HEK293 (cell line): ENCODE results near the gene PLA2G4B.

Experiments
- CTCF ChIA-PET: fragments of 350-600 bp; formaldehyde crosslinking; extraction: SDS; loops from one replicate; lab custom pipeline; 2021; ENCODE audit warnings: antibody characterized with exemption; lab: Yijun Ruan, JAX
- POLR2A ChIA-PET: fragments of 300-600 bp; formaldehyde crosslinking; extraction: SDS; loops from one replicate; lab custom pipeline; 2020; ENCODE audit warnings: antibody characterized with exemption, inconsistent platforms; lab: Yijun Ruan, JAX
- H3K27ac ChIP-seq: fragments of 200-500 bp; sonication (Bioruptor generic); 2 replicates; pipeline ENCODE4 v1.5.1; 2014; ENCODE audit warnings: low read depth, low read length, control low read depth, inconsistent platforms; ENCODE audit errors: extremely low read depth
- H3K36me3 ChIP-seq, 2 experiments: fragments of 200-500 bp in 1 of 2; sonication (Bioruptor generic) in 1 of 2; 1 replicate in 1 of 2; 2 replicates in 1 of 2; pipeline ENCODE4 v1.5.1; 2014 to 2017; ENCODE audit warnings: inconsistent platforms in 2 of 2, low read length in 2 of 2; ENCODE audit not compliant: control insufficient read depth in 2 of 2, insufficient read depth in 1 of 2
- H3K4me1 ChIP-seq: fragments of 200-500 bp; sonication (Bioruptor generic); 2 replicates; pipeline ENCODE4 v1.5.1; 2014; ENCODE audit warnings: mild to moderate bottlenecking, low read length, inconsistent platforms; ENCODE audit not compliant: control insufficient read depth, insufficient read depth
- H3K4me3 ChIP-seq: 2 replicates; pipeline ENCODE4 v1.5.1; 2011; ENCODE audit warnings: low read depth, mild to moderate bottlenecking, control low read depth, low read length, moderate library complexity
- H3K9me3 ChIP-seq: fragments of 200-500 bp; sonication (Bioruptor generic); 2 replicates; pipeline ENCODE4 v1.5.1; 2014; ENCODE audit warnings: low read depth, low read length, inconsistent platforms; ENCODE audit not compliant: control insufficient read depth, insufficient read depth
- GFI1B ChIP-seq: fragments of 450-650 bp; formaldehyde crosslinking; IDR thresholded peaks from 2 replicates; pipeline ENCODE4 v1.5.1; 2016; ENCODE audit warnings: missing biosample characterization, missing genetic modification characterization
- IKZF3 ChIP-seq: fragments of 450-650 bp; IDR thresholded peaks from 2 replicates; pipeline ENCODE4 v1.5.0; 2018; ENCODE audit warnings: missing biosample characterization, mild to moderate bottlenecking, missing genetic modification characterization, moderate library complexity
- KLF9 ChIP-seq: fragments of 450-650 bp; formaldehyde crosslinking; IDR thresholded peaks from 2 replicates; pipeline ENCODE4 v1.5.1; 2016; ENCODE audit warnings: missing biosample characterization, missing genetic modification characterization, low read depth
- SCRT1 ChIP-seq: fragments of 450-650 bp; formaldehyde crosslinking; IDR thresholded peaks from 2 replicates; pipeline ENCODE4 v1.5.1; 2016; ENCODE audit warnings: missing biosample characterization, missing genetic modification characterization, borderline replicate concordance
- SP3 ChIP-seq: fragments of 450-650 bp; formaldehyde crosslinking; IDR thresholded peaks from 2 replicates; pipeline ENCODE4 v1.5.1; 2016; ENCODE audit warnings: missing biosample characterization, missing genetic modification characterization
- TCF7L2 ChIP-seq: IDR thresholded peaks from 2 replicates; pipeline ENCODE4 v1.6.1; 2011; ENCODE audit warnings: low read depth, mild to moderate bottlenecking, inconsistent platforms, low read length, moderate library complexity, borderline replicate concordance
- ZBTB1 ChIP-seq: fragments of 450-650 bp; formaldehyde crosslinking; IDR thresholded peaks from 2 replicates; pipeline ENCODE4 v1.5.1; 2016; ENCODE audit warnings: missing biosample characterization, missing genetic modification characterization
- ZBTB48 ChIP-seq: fragments of 450-650 bp; formaldehyde crosslinking; IDR thresholded peaks from 2 replicates; pipeline ENCODE4 v1.5.1; 2016; ENCODE audit warnings: missing biosample characterization, missing genetic modification characterization
- ZBTB7A ChIP-seq: fragments of 450-650 bp; formaldehyde crosslinking; IDR thresholded peaks from 2 replicates; pipeline ENCODE4 v1.5.1; 2016; ENCODE audit warnings: low read depth, missing biosample characterization, missing genetic modification characterization
- ZBTB8A ChIP-seq: fragments of 450-650 bp; formaldehyde crosslinking; IDR thresholded peaks from 2 replicates; pipeline ENCODE4 v1.5.1; 2016; ENCODE audit warnings: missing biosample characterization, missing genetic modification characterization
- ZFP69B ChIP-seq: fragments of 450-650 bp; formaldehyde crosslinking; IDR thresholded peaks from 2 replicates; pipeline ENCODE4 v1.5.1; 2016; ENCODE audit warnings: missing biosample characterization, missing genetic modification characterization
- ZNF10 ChIP-seq: fragments of 450-650 bp; formaldehyde crosslinking; IDR thresholded peaks from 2 replicates; pipeline ENCODE4 v1.5.1; 2017; ENCODE audit warnings: missing biosample characterization, missing genetic modification characterization
- ZNF112 ChIP-seq: fragments of 450-650 bp; formaldehyde crosslinking; IDR thresholded peaks from 2 replicates; pipeline ENCODE4 v1.5.0; 2017; ENCODE audit warnings: missing biosample characterization, missing genetic modification characterization
- ZNF114 ChIP-seq: fragments of 450-650 bp; formaldehyde crosslinking; IDR thresholded peaks from 2 replicates; pipeline ENCODE4 v1.5.0; 2017; ENCODE audit warnings: missing biosample characterization, missing genetic modification characterization
- ZNF157 ChIP-seq: fragments of 450-650 bp; formaldehyde crosslinking; IDR thresholded peaks from 2 replicates; pipeline ENCODE4 v1.5.1; 2016; ENCODE audit warnings: missing biosample characterization, missing genetic modification characterization
- ZNF175 ChIP-seq: fragments of 450-650 bp; formaldehyde crosslinking; IDR thresholded peaks from 2 replicates; pipeline ENCODE4 v1.5.1; 2016; ENCODE audit warnings: missing biosample characterization, missing genetic modification characterization
- ZNF211 ChIP-seq: fragments of 450-650 bp; formaldehyde crosslinking; IDR thresholded peaks from 2 replicates; pipeline ENCODE4 v1.5.1; 2016; ENCODE audit warnings: low read depth, missing biosample characterization, missing genetic modification characterization
- ZNF223 ChIP-seq: fragments of 450-650 bp; formaldehyde crosslinking; IDR thresholded peaks from 2 replicates; pipeline ENCODE4 v1.5.1; 2016; ENCODE audit warnings: missing biosample characterization, missing genetic modification characterization
- ZNF239 ChIP-seq: fragments of 450-650 bp; formaldehyde crosslinking; IDR thresholded peaks from 2 replicates; pipeline ENCODE4 v1.5.1; 2016; ENCODE audit warnings: missing biosample characterization, missing genetic modification characterization
- ZNF24 ChIP-seq: fragments of 450-650 bp; formaldehyde crosslinking; IDR thresholded peaks from 2 replicates; pipeline ENCODE4 v1.5.1; 2016; ENCODE audit warnings: missing biosample characterization, missing genetic modification characterization
- ZNF26 ChIP-seq: fragments of 450-650 bp; formaldehyde crosslinking; IDR thresholded peaks from 2 replicates; pipeline ENCODE4 v1.5.1; 2016; ENCODE audit warnings: missing biosample characterization, missing genetic modification characterization
- ZNF423 ChIP-seq: fragments of 450-650 bp; formaldehyde crosslinking; IDR thresholded peaks from 2 replicates; pipeline ENCODE4 v1.5.1; 2016; ENCODE audit warnings: missing biosample characterization, missing genetic modification characterization
- ZNF426 ChIP-seq: fragments of 450-650 bp; formaldehyde crosslinking; IDR thresholded peaks from 2 replicates; pipeline ENCODE4 v1.5.1; 2017; ENCODE audit warnings: missing biosample characterization, missing genetic modification characterization, mild to moderate bottlenecking, inconsistent platforms, moderate library complexity
- ZNF473 ChIP-seq: fragments of 450-650 bp; formaldehyde crosslinking; IDR thresholded peaks from 2 replicates; pipeline ENCODE4 v1.5.1; 2017; ENCODE audit warnings: missing biosample characterization, missing genetic modification characterization
- ZNF518A ChIP-seq: fragments of 450-650 bp; formaldehyde crosslinking; conservative IDR thresholded peaks from 2 replicates; pipeline ENCODE4 v1.5.1; 2016; ENCODE audit warnings: low read depth, missing biosample characterization, missing genetic modification characterization
- ZNF549 ChIP-seq: fragments of 450-650 bp; IDR thresholded peaks from 2 replicates; pipeline ENCODE4 v1.5.1; 2018; ENCODE audit warnings: missing biosample characterization, missing genetic modification characterization, mild to moderate bottlenecking, inconsistent platforms, moderate library complexity
- ZNF639 ChIP-seq: fragments of 450-650 bp; formaldehyde crosslinking; IDR thresholded peaks from 2 replicates; pipeline ENCODE4 v1.5.1; 2016; ENCODE audit warnings: missing biosample characterization, missing genetic modification characterization
- ZNF701 ChIP-seq: fragments of 450-650 bp; formaldehyde crosslinking; IDR thresholded peaks from 2 replicates; pipeline ENCODE4 v1.5.1; 2016; ENCODE audit warnings: missing biosample characterization, missing genetic modification characterization
- ZNF747 ChIP-seq: fragments of 450-650 bp; formaldehyde crosslinking; IDR thresholded peaks from 2 replicates; pipeline ENCODE4 v1.5.1; 2016; ENCODE audit warnings: missing biosample characterization, missing genetic modification characterization
- ZNF777 ChIP-seq: fragments of 450-650 bp; formaldehyde crosslinking; IDR thresholded peaks from 2 replicates; pipeline ENCODE4 v1.5.1; 2017; ENCODE audit warnings: missing biosample characterization, missing genetic modification characterization, borderline replicate concordance
- ZXDB ChIP-seq: fragments of 450-650 bp; formaldehyde crosslinking; IDR thresholded peaks from 2 replicates; pipeline ENCODE4 v1.5.1; 2016; ENCODE audit warnings: missing biosample characterization, missing genetic modification characterization

The PLA2G4B gene

GRCh38 chr15:41857316-41857715, 18.7 kb downstream of the PLA2G4B start:
- no peak overlapping the region for H3K27ac ChIP-seq
- H3K4me3 ChIP-seq: no peak overlapping the region
- H3K9me3 ChIP-seq: no peaks in the 10 kb centered on the region
- ChIA-PET POLR2A (no interaction called here), CTCF (interaction anchor here (0.6 to 0.7 kb wide), 4 partner anchors 11 to 278 kb away, joined by 3 to 4 read pairs (median 3); no protein-coding TSS in a partner anchor)
- H3K36me3 ChIP-seq: no peaks in the 10 kb centered on the region
- TF ChIP-seq ZNF157 (tag by site-specific recombination) (no peak), ZNF24 (tag by site-specific recombination) (no peak), ZNF239 (tag by site-specific recombination) (no peak), ZBTB8A (tag by site-specific recombination) (no peak), TCF7L2 (no peak), ZNF426 (tag by site-specific recombination) (no peak), GFI1B (tag by site-specific recombination) (no peak), KLF9 (no peak), ZNF549 (no peak), ZXDB (tag by site-specific recombination) (no peak), ZNF10 (tag by site-specific recombination) (no peak), ZNF473 (no peak), SP3 (tag by site-specific recombination) (no peak), ZNF518A (tag by site-specific recombination) (no peak), SCRT1 (tag by site-specific recombination) (no peak), ZNF639 (tag by site-specific recombination) (no peak), ZNF701 (no peak), ZBTB1 (no peak), ZNF112 (tag by site-specific recombination) (no peak)
- no peaks in the 10 kb centered on the region for H3K4me1 ChIP-seq

GRCh38 chr15:41858756-41859155, 20.1 kb downstream of the PLA2G4B start:
- Histone ChIP-seq H3K4me1 (no peaks in the 10 kb centered on the region), H3K36me3 (no peaks in the 10 kb centered on the region), H3K4me3 (no peak overlapping the region), H3K27ac (no peak overlapping the region), H3K9me3 (no peaks in the 10 kb centered on the region)
- CTCF ChIA-PET: interaction anchor here (0.7 kb wide), 1 partner anchor 463 kb away, joined by 3 read pairs; no protein-coding TSS in a partner anchor
- POLR2A ChIA-PET: no interaction called here
- TF ChIP-seq ZBTB48 (tag by site-specific recombination) (no peak), ZNF114 (no peak), ZNF747 (tag by site-specific recombination) (no peak), ZNF223 (no peak), IKZF3 (tag by site-specific recombination) (no peak), ZFP69B (tag by site-specific recombination) (no peak), ZBTB7A (tag by site-specific recombination) (no peak), ZNF423 (no peak), ZNF26 (tag by site-specific recombination) (no peak), ZNF211 (tag by site-specific recombination) (no peak), ZNF777 (tag by site-specific recombination) (no peak), ZNF175 (no peak)
